ENCODE data around the gene ZNF521.

Gene ZNF521

DNA sequence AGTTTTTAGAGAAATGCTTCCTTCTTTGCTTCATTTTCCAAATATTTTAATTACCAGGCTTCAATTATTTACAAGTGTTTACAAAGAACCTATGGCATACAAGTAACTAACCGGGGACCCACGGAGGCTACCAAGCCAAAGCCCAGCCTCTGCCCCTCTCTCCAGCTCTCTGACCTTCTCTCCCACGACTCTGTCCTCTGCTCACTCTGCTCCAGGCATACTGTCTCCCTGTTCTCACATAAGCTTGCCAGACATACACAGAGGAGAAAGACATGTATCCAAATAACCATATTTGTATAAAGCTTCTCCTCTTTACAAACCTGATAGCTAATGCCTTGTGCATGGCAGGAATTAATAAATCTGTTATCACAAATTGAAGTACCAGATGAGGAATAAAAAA, 141.3 kb downstream of the ZNF521 start:
- H3K27me3 ChIP-seq (ENCODE audit: insufficient read depth, low read length), result no peaks in the 10 kb centered on the region
- no peak overlapping the region for H3K4me3 ChIP-seq (ENCODE audit: low read length)
- H3K9me3 ChIP-seq (ENCODE audit: insufficient read depth, low read depth, low read length), result no peaks in the 10 kb centered on the region
- H3K9ac ChIP-seq (ENCODE audit: low read depth, low read length), result no peak overlapping the region
- H3K36me3 ChIP-seq (ENCODE audit: insufficient read depth, low read depth, low read length), result no peaks in the 10 kb centered on the region
- H3K27ac ChIP-seq (ENCODE audit: low read length), result no peak overlapping the region
- H3K4me1 ChIP-seq (ENCODE audit: insufficient read depth, low read length), result peaks cover 5% of the 10 kb centered on the region; the same call in 1 of the 2 replicates

DNA sequence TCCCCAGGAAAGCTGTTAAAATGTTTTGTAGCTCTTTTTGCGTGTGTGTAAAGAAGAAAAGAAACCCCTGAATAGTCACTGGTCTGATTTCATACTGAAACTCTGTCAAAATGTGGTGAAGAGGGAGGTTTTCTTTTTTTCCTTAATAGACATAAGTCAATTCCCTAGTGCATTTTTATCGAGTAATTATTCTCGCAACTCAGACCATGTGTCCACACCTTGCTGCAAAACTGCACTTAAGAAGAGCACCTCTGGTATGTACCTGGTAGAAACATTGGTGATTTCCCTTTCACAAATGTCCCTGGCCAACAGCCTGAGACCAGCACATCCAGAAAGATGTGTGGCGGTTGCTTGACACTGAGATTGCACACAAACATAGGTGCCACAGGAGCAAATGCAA, 159.9 kb downstream of the ZNF521 start:
- Histone ChIP-seq H3K27ac (ENCODE audit: low read length) (peak overlapping the region; percentile 5), H3K36me3 (ENCODE audit: insufficient read depth, low read depth, low read length) (no peaks in the 10 kb centered on the region), H3K4me1 (ENCODE audit: insufficient read depth, low read length) (peaks cover 12% of the 10 kb centered on the region; the same call in 1 of the 2 replicates), H3K4me3 (ENCODE audit: low read length) (no peak overlapping the region), H3K27me3 (ENCODE audit: insufficient read depth, low read length) (no peaks in the 10 kb centered on the region), H3K9me3 (ENCODE audit: insufficient read depth, low read depth, low read length) (no peaks in the 10 kb centered on the region), H3K9ac (ENCODE audit: low read depth, low read length) (no peak overlapping the region; the same call in 1 of the 2 replicates)

DNA sequence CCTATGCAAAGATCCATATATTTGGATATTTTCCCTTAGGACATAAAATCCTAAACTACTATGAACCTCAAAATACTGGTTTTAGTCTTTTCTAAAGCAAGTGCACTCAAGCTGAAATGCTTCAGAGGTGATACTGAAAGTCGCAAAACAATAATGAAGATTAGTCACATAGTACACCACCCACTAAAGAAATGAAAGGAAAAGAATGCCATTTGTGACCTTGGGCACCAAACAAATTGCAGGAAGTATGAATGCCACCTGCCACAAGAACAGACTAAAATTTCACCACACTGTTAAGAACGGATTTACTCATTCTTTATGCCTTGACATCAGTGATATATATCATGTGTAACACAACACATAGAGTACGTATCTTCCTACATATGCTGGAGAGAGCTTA, 161.5 kb downstream of the ZNF521 start:
- H3K36me3 ChIP-seq (ENCODE audit: insufficient read depth, low read depth, low read length), result no peaks in the 10 kb centered on the region
- H3K4me3 ChIP-seq (ENCODE audit: low read length), result no peak overlapping the region
- no peaks in the 10 kb centered on the region for H3K9me3 ChIP-seq (ENCODE audit: insufficient read depth, low read depth, low read length)
- H3K4me1 ChIP-seq (ENCODE audit: insufficient read depth, low read length), result peaks cover 12% of the 10 kb centered on the region; the same call in 1 of the 2 replicates
- H3K27ac ChIP-seq (ENCODE audit: low read length), result no peak overlapping the region
- H3K9ac ChIP-seq (ENCODE audit: low read depth, low read length), result no peak overlapping the region
- no peaks in the 10 kb centered on the region for H3K27me3 ChIP-seq (ENCODE audit: insufficient read depth, low read length)

DNA sequence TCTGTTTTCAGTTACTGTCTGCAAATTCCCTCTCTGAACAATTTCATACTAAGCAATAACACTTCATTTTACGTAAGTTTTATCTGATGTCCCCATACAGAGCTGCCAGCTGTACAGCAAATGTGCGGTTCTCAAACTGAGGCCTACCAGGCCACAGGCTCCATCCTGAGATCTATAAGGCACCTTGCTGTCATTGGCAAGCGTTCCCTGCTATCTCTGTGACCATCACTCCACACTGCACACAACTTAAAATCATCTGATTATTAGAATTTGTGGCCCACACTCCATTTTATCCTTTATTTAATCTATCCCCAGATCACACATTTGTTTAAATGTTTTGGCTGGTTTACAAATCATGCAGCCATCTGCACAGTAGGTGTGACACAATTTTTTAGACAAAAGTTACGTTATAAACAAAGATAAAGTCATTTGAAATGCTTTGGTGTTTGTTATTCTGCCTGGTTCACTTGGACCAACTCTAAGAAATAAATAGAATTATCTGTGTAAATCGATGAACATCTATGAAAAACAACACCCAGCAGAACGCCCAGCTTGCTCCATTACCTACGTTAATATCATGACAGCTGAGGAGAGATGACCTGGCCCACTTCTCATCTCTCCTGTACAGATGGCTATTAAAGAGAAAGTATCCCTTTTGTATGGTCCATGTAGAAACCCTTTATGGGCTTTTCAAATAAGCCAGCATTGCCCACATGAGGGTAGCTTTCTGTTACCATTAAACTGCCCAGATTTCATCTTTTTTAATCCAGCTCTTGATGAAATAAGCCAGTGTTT, 162.4 kb downstream of the ZNF521 start:
- no peaks in the 10 kb centered on the region for H3K9me3 ChIP-seq (ENCODE audit: insufficient read depth, low read depth, low read length)
- peaks cover 12% of the 10 kb centered on the region; the same call in 1 of the 2 replicates for H3K4me1 ChIP-seq (ENCODE audit: insufficient read depth, low read length)
- no peak overlapping the region for H3K4me3 ChIP-seq (ENCODE audit: low read length)
- H3K9ac ChIP-seq (ENCODE audit: low read depth, low read length), result no peak overlapping the region
- H3K36me3 ChIP-seq (ENCODE audit: insufficient read depth, low read depth, low read length), result no peaks in the 10 kb centered on the region
- no peaks in the 10 kb centered on the region for H3K27me3 ChIP-seq (ENCODE audit: insufficient read depth, low read length)
- H3K27ac ChIP-seq (ENCODE audit: low read length), result no peak overlapping the region

DNA sequence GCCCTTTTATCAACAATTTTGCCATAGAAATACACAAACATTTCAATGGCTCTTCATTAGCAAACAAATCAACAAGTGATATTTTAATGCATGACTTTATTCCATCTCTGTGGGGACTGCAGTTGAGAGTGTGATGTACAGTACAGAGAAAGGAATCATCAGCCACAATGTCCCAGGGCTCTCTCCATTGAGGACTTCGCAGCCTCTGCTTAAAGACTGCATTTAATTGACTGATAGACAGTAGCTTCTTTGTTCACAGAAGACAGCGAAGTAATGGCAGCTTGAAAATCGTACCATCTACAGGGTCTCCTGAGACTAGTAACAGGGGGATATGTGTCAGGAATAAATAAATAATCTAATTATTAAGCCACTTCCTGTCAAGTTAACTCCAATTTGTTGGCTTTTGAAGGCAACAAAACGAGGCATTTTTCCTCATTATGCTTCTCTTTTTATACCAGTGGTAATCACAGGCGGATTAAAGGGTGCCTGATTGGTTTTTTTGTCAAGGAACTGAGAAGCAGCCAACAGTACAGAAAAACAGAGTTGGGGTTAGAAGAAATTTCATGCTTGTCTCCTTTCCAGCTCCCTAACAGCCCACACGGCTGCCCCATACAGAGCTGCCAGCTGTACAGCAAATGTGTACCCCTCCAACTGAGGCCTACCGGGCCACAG, 164.3 kb downstream of the ZNF521 start:
- no peaks in the 10 kb centered on the region for H3K9me3 ChIP-seq (ENCODE audit: insufficient read depth, low read depth, low read length)
- H3K27me3 ChIP-seq (ENCODE audit: insufficient read depth, low read length), result no peaks in the 10 kb centered on the region
- no peaks in the 10 kb centered on the region for H3K36me3 ChIP-seq (ENCODE audit: insufficient read depth, low read depth, low read length)
- H3K9ac ChIP-seq (ENCODE audit: low read depth, low read length), result no peak overlapping the region
- H3K4me1 ChIP-seq (ENCODE audit: insufficient read depth, low read length), result peaks cover 9% of the 10 kb centered on the region; the same call in 1 of the 2 replicates
- no peak overlapping the region for H3K4me3 ChIP-seq (ENCODE audit: low read length)
- H3K27ac ChIP-seq (ENCODE audit: low read length), result no peak overlapping the region

DNA sequence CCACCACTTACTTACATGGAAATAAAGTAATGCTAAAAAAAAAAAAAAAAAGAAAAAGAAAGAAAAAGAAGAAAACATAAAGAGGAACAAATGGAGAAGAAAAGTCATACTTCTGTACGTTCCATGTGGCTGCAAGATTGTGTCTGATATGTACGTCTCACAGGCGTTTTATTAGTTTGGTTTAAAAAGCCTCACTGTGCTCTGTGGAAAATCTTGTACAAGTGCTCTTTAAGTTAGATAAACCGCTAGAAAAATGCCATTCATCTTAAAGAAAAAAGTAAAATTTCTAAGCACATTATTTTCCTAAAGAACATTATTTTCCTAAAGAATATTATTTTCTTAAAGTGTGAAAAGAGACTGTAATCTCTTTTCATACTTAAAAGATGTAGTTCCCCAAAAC, 165.1 kb downstream of the ZNF521 start:
- no peak overlapping the region for H3K4me3 ChIP-seq (ENCODE audit: low read length)
- H3K9me3 ChIP-seq (ENCODE audit: insufficient read depth, low read depth, low read length), result no peaks in the 10 kb centered on the region
- no peak overlapping the region for H3K9ac ChIP-seq (ENCODE audit: low read depth, low read length)
- H3K36me3 ChIP-seq (ENCODE audit: insufficient read depth, low read depth, low read length), result no peaks in the 10 kb centered on the region
- H3K4me1 ChIP-seq (ENCODE audit: insufficient read depth, low read length), result peaks cover under 1% of the 10 kb centered on the region; the same call in 1 of the 2 replicates
- H3K27ac ChIP-seq (ENCODE audit: low read length), result no peak overlapping the region
- no peaks in the 10 kb centered on the region for H3K27me3 ChIP-seq (ENCODE audit: insufficient read depth, low read length)

DNA sequence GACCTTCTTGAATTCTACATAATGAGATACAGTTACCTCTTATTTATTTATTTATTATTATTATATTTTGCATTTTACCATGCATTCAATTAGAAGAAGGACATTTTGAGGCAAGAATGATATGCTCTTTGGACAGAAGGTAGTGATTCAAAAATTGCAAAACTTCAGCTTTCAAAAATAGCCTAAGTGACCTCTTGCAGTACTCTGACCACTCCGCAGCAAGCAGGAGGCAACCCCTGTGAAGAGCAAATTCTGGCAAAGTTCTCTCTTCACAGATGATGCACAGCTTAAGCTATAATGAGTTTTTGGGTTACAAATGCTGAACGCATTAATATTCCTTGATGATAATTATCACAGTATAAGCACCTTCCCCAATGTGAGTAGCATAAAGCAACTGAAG, 170.0 kb downstream of the ZNF521 start:
- H3K27me3 ChIP-seq (ENCODE audit: insufficient read depth, low read length), result no peaks in the 10 kb centered on the region
- H3K27ac ChIP-seq (ENCODE audit: low read length), result no peak overlapping the region
- no peak overlapping the region for H3K9ac ChIP-seq (ENCODE audit: low read depth, low read length)

DNA sequence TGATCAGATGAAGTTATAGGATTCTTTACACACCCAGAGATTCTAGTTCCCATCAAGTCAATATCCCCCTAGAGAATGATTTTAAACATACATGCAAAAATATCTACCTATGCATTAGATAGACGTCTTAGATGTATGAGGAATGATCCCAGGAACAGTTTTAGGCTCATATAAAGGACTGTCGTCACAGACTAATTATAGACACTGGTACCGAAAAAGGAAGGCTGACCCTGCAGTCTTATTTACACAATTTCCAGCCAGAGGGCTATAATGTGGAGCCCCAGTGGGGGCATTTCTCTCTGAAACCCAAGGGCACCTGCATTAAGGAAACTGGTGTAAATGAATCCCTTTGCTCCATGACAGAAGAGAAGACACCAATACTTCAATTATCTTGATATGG, 170.4 kb downstream of the ZNF521 start:
- H3K4me3 ChIP-seq (ENCODE audit: low read length), result no peak overlapping the region
- no peak overlapping the region for H3K9ac ChIP-seq (ENCODE audit: low read depth, low read length)
- H3K36me3 ChIP-seq (ENCODE audit: insufficient read depth, low read depth, low read length), result no peaks in the 10 kb centered on the region
- H3K27ac ChIP-seq (ENCODE audit: low read length), result no peak overlapping the region
- no peaks in the 10 kb centered on the region for H3K4me1 ChIP-seq (ENCODE audit: insufficient read depth, low read length)
- no peaks in the 10 kb centered on the region for H3K9me3 ChIP-seq (ENCODE audit: insufficient read depth, low read depth, low read length)
- H3K27me3 ChIP-seq (ENCODE audit: insufficient read depth, low read length), result no peaks in the 10 kb centered on the region

More for the DNA sequence above, 170.0 kb downstream of the ZNF521 start:
- H3K4me1 ChIP-seq (ENCODE audit: insufficient read depth, low read length), result no peaks in the 10 kb centered on the region
- no peaks in the 10 kb centered on the region for H3K36me3 ChIP-seq (ENCODE audit: insufficient read depth, low read depth, low read length)
- H3K4me3 ChIP-seq (ENCODE audit: low read length), result no peak overlapping the region
- no peaks in the 10 kb centered on the region for H3K9me3 ChIP-seq (ENCODE audit: insufficient read depth, low read depth, low read length)

DNA sequence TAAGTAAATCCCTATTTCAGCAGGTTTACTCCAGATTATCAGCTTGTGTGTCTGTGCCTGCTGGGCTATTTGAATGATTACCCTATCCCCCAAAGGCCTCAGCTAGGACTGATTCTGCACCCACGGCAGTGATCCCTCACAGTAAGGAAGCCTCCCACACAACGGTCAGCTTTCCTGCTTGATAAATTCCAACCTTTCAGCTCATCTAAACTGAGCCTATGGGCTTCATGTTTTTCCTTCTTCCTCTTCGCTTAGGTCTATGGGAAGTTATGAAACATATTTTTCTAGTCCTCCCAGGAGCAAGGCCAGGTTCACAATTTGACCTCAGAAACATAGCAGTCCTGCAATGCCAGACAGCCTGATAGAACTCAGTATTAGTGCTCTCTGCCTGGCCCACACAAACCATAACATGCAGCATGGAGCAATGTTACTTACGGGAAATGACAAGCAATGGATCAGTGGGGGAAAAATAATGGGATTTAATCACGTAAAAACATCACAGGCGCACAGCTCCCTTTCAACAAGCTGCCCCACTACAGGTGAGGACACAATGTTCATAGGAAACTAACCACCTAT, 170.9 kb downstream of the ZNF521 start:
- Histone ChIP-seq H3K27me3 (ENCODE audit: insufficient read depth, low read length) (no peaks in the 10 kb centered on the region), H3K9ac (ENCODE audit: low read depth, low read length) (no peak overlapping the region), H3K36me3 (ENCODE audit: insufficient read depth, low read depth, low read length) (no peaks in the 10 kb centered on the region), H3K4me3 (ENCODE audit: low read length) (no peak overlapping the region), H3K27ac (ENCODE audit: low read length) (no peak overlapping the region), H3K4me1 (ENCODE audit: insufficient read depth, low read length) (0 out of 2 replicates have a peak, but pooled peaks cover 3% of the 10 kb centered on the region), H3K9me3 (ENCODE audit: insufficient read depth, low read depth, low read length) (no peaks in the 10 kb centered on the region)

DNA sequence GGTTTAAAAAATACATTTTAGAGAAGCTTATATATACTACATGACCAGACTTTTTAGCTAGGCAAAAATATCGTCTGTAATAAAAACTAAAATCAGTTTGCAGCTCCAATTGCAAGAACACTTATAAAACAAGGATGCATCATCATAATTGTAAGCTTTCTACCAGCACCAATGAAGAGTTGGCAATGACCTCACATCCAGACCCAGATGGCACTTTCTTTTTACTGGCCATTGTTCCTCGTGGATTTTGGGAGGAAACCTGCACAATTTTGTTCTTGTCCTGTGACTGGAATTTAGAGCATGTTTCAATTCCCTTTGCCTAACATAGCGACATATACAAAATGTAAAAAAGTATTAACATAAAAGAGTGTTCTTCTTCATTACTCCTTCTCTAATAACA, 174.3 kb downstream of the ZNF521 start:
- H3K4me3 ChIP-seq (ENCODE audit: low read length), result no peak overlapping the region
- no peak overlapping the region for H3K27ac ChIP-seq (ENCODE audit: low read length)
- H3K27me3 ChIP-seq (ENCODE audit: insufficient read depth, low read length), result no peaks in the 10 kb centered on the region
- H3K9me3 ChIP-seq (ENCODE audit: insufficient read depth, low read depth, low read length), result no peaks in the 10 kb centered on the region
- no peaks in the 10 kb centered on the region for H3K36me3 ChIP-seq (ENCODE audit: insufficient read depth, low read depth, low read length)
- 0 out of 2 replicates have a peak, but pooled peaks cover 4% of the 10 kb centered on the region for H3K4me1 ChIP-seq (ENCODE audit: insufficient read depth, low read length)
- no peak overlapping the region for H3K9ac ChIP-seq (ENCODE audit: low read depth, low read length)

DNA sequence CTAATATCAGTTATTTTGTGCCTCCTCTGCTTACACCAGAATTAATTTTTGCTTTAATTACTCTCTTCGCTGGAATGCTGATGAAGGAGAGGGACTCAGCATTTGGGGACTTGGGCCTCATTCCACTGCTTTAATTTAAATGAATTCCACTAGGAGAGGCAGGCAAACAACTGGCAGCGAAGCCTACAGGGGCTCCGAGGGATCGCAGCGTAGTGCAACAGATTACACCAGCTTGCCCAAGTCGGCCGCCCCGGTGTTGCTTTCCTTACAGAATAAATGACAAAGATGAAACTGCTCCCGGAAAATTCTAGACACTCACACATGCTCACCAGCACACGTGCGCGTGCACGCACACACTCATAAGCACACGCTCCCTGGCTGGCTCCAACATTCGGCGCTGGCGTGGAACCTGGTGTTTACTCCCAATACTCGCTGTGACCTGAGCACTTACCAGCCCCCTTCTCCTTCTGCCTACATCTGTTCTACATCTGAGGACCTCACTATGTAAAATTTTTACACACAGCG, 175.4 kb downstream of the ZNF521 start:
- Histone ChIP-seq H3K9ac (ENCODE audit: low read depth, low read length) (no peak overlapping the region), H3K27ac (ENCODE audit: low read length) (no peak overlapping the region), H3K9me3 (ENCODE audit: insufficient read depth, low read depth, low read length) (no peaks in the 10 kb centered on the region), H3K4me3 (ENCODE audit: low read length) (no peak overlapping the region), H3K4me1 (ENCODE audit: insufficient read depth, low read length) (0 out of 2 replicates have a peak, but pooled peaks cover 4% of the 10 kb centered on the region), H3K36me3 (ENCODE audit: insufficient read depth, low read depth, low read length) (no peaks in the 10 kb centered on the region), H3K27me3 (ENCODE audit: insufficient read depth, low read length) (no peaks in the 10 kb centered on the region)
